A549 treated with GW870086 at 1 μM for 4 hours (cell line): ENCODE measurements around the gene RNF121. TPM values are rescaled to one million over a fixed set of nuclear protein-coding genes. Genes with fewer than 3 reads are reported as not detected.

ENCODE experiments used
- total RNA-seq: library from RNA; stranded (reverse); fragments of 200-300 nt; extraction: Qiagen RNA extraction; gene quantifications from 5 replicates; pipeline ENCODE4 v1.2.3, GENCODE V29; 2022; ENCODE audit warnings: low read depth

The RNF121 gene
- total RNA-seq: 45.9 to 51.9 TPM (median 50.6 TPM) in 5 replicates

GRCh38 chr11:71928737-71929443 is at the start of gene RNF121:
Gene RNF121, plus strand, starts transcription at chr11:71929046. Its CDS starts 16 bp downstream, at chr11:71929062.

GRCh38 chr11:71927820-71928736 is 768 bp upstream of the RNF121 start, which contains the start of gene XNDC1N:
Gene XNDC1N, minus strand, starts transcription at chr11:71928594. Its CDS starts 5,241 bp downstream, at chr11:71923353.

GRCh38 chr11:71998649-71999310 is 69.9 kb downstream of the RNF121 start, which contains the start of gene IL18BP:
Gene IL18BP, plus strand, starts transcription at chr11:71998909. Its CDS starts 1,076 bp downstream, at chr11:71999985.

Other genes starting within 250 kb of the RNF121 start
- not detected in 5 replicates for gene DEFB108B, start 95.8 kb upstream of the RNF121 start, total RNA-seq
- not detected in 5 replicates for gene DEFB131B, start 50.6 kb upstream of the RNF121 start, total RNA-seq
- gene XNDC1N, start 452 bp upstream of the RNF121 start, total RNA-seq: 3.0 to 4.3 TPM (median 3.4 TPM) in 5 replicates
- 2.7 to 4.0 TPM (median 3.6 TPM) in 5 replicates for gene IL18BP, start 69.9 kb downstream of the RNF121 start, total RNA-seq
- 55.0 to 71.2 TPM (median 62.9 TPM) in 5 replicates for gene NUMA1, start 151.5 kb downstream of the RNF121 start, total RNA-seq
- 6.2 to 10.4 TPM (median 6.8 TPM) in 5 replicates for gene LRRC51, start 151.8 kb downstream of the RNF121 start, total RNA-seq
- 123 to 166 TPM (median 143 TPM) in 5 replicates for gene LAMTOR1, start 174.3 kb downstream of the RNF121 start, total RNA-seq
- gene TOMT, start 176.9 kb downstream of the RNF121 start, total RNA-seq: not detected in 5 replicates
- 75.3 to 97.7 TPM (median 86.3 TPM) in 5 replicates for gene ANAPC15, start 183.6 kb downstream of the RNF121 start, total RNA-seq
- not detected in 5 replicates for gene FOLR3, start 206.7 kb downstream of the RNF121 start, total RNA-seq